IPS-18a (cell line): ENCODE results near the gene DERA.
"Not testable (repeated sequence)": the region's sequence is repeated elsewhere in the genome, so short reads cannot be mapped to it uniquely, and the experiment has no call there.

Experiments
- H3K27ac ChIP-seq: one replicate; pipeline ENCODE4 v1.5.1; 2013; ENCODE audit warnings: low read length
- H3K27me3 ChIP-seq: one replicate; pipeline ENCODE4 v1.6.1; 2013; ENCODE audit warnings: mild to moderate bottlenecking, low read length; ENCODE audit not compliant: control insufficient read depth, insufficient read depth
- H3K36me3 ChIP-seq: one replicate; pipeline ENCODE4 v1.6.1; 2013; ENCODE audit warnings: low read depth, low read length; ENCODE audit not compliant: control insufficient read depth
- H3K4me1 ChIP-seq: one replicate; pipeline ENCODE4 v1.6.1; 2013; ENCODE audit warnings: low read depth, low read length; ENCODE audit not compliant: control insufficient read depth
- H3K4me3 ChIP-seq: one replicate; pipeline ENCODE4 v1.5.1; 2013; ENCODE audit warnings: low read length
- H3K9ac ChIP-seq: one replicate; pipeline ENCODE4 v1.6.1; 2013; ENCODE audit warnings: mild to moderate bottlenecking, low read length, moderate library complexity
- H3K9me3 ChIP-seq: one replicate; pipeline ENCODE4 v1.6.1; 2013; ENCODE audit warnings: low read depth, low read length; ENCODE audit not compliant: control insufficient read depth

DERA gene

DNA sequence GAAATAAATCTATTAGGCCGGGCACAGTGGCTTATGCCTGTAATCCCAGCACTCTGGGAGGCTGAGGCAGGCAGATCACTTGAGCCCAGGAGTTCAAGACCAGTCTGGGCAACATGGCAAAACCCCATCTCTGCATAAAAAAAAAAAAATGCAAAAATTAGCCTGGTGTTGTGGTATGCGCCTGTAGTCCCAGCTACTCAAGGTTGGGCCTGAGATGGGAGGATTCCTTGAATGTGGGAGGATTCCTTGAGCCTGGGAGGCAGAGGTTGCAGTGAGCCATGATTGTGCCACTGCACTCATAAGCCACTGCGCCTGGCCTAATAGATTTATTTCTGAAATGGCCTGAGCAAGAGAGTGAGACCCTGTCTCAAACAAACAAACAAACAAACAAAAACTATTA is 55.9 kb downstream of the DERA start:
- not testable (repeated sequence) for H3K36me3 ChIP-seq, H3K27ac ChIP-seq, H3K27me3 ChIP-seq, H3K9ac ChIP-seq, H3K4me1 ChIP-seq, H3K4me3 ChIP-seq, H3K9me3 ChIP-seq

DNA sequence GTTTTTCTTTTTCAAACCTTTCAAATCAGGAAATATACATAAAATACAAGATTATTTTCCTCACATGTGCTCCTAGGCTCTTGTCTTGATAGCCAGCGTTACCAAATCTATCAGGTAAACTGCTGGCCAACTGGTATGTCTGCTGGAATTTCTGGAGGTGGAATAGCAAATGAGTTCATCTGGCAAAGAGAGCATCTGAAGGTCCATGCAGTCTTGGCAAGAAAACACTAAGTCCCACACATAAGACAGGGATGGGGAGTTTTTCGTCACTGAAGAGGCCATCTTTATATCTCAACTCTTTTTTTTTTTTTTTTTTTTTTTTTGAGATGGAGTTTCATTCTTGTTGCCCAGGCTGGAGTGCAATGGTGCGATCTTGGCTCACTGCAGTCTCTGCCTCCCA is 60.1 kb downstream of the DERA start:
- H3K4me1 ChIP-seq: no peaks in the 10 kb centered on the region
- H3K9me3 ChIP-seq: no peaks in the 10 kb centered on the region
- no peak overlapping the region for H3K4me3 ChIP-seq
- no peak overlapping the region for H3K9ac ChIP-seq
- H3K27me3 ChIP-seq: no peaks in the 10 kb centered on the region
- H3K36me3 ChIP-seq: no peaks in the 10 kb centered on the region
- no peak overlapping the region for H3K27ac ChIP-seq

DNA sequence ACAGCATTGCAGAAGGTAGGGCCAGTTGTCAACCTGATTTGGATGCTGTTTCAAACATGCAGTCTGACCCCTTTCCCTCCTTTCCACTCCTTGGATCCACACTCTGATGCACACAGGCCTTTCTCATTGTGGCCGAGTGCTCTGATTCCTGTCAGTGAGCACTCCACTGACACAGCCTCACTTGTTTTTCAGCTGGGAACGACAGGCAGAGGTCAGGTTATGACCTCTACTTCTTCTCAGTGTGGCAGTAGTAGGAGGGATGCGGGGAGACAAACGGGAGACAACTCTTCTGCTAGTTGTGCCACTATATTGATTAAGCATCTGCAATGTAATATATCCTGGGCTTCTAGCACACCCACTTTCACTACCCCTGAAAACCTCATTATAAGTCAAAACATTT is 61.8 kb downstream of the DERA start:
- Histone ChIP-seq H3K9ac (no peak overlapping the region), H3K4me3 (no peak overlapping the region), H3K27me3 (no peaks in the 10 kb centered on the region), H3K4me1 (no peaks in the 10 kb centered on the region), H3K36me3 (no peaks in the 10 kb centered on the region), H3K27ac (no peak overlapping the region), H3K9me3 (no peaks in the 10 kb centered on the region)

DNA sequence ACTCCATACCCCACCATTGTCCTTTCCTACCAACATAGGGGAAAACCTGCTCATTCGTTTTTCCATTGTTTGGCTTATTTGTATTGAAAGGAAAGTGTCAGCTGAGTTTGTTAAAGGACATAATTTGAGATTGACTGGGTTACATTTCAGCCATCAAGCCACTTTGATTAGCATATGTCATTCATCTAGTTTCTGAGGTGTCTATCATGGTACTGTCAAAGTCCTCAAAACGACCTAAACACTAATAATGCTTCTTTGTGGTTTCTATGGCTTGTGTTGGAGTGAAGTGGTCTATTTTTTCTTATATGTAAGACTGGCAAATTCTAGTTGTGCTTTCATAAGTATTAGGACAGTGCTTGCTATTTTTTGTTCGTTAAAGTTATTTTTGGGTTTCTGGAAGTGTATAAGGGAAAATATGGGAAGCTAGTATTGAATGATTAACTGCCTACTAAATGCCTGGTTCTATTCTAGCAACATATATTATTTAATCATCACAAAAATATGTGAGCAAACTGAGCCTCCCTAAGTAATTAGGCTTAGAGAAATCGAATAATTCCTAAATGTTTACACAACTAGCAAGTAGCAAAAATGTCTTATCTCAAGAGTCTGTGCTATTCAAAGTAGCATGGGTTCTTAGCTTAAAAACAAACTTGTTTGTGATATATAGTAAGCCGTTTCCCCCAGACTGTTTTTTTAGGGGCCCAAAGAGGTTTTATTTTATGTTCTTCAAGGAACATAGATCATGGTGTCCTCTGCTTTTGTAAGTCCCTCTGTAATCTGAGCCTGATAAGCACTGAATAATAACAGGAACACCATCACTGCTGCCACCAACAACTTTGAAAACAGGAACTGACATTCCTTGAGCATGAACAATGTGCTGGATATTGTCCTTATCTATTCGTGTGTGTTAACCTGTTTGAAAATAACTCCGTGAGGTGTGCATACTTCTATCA is 67.1 kb downstream of the DERA start:
- Histone ChIP-seq H3K9ac (no peak overlapping the region), H3K9me3 (no peaks in the 10 kb centered on the region), H3K36me3 (no peaks in the 10 kb centered on the region), H3K27me3 (no peaks in the 10 kb centered on the region), H3K4me3 (no peak overlapping the region), H3K27ac (no peak overlapping the region), H3K4me1 (peaks cover 11% of the 10 kb centered on the region)

DNA sequence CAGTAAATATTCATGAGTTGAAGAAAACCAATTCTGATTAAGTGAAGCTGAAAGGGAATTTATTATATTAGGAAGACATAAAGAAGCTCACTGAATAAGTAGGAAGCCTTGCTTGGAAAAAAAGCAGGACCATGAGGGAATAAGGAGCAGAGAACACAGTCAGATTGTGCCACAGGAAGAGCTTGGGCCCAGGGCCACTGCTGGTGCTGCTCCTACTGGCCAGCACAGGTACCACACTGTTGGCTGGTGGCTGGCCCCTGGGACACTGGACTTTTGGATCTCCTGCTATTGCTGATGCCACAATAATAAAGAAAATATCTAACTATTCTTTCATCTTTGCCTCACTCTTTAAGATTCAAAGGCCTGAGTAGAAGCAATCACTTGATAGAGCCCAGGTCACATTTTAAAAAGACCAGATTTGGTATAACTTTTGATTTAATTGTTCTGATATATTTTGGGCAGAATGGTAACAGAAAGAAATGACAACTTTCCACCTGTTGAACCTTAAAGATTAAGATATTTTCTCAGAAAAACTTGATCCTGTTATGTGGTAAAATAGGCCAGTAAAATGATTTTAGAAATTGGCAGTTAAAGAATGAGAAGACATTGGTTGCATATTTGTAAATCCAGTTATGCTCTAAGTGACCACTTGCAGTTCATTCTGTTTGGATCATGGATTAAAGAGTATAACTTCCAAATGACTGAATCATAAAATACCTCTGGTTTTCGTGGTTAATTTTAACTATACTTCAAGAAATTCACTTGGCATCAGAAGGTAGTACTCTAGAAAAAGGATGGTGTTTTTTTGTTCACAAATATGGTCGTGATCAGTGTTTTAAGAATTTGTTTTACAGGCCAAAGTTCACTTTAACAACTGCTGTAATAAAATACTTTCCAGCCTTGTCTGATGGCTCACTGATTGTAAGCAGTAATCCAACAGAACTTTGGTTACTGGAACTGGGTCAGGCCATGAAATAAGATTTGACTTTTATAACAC is 68.3 kb downstream of the DERA start:
- Histone ChIP-seq H3K9me3 (no peaks in the 10 kb centered on the region), H3K4me3 (no peak overlapping the region), H3K36me3 (no peaks in the 10 kb centered on the region), H3K4me1 (peaks cover 11% of the 10 kb centered on the region), H3K27ac (no peak overlapping the region), H3K27me3 (no peaks in the 10 kb centered on the region), H3K9ac (no peak overlapping the region)

DNA sequence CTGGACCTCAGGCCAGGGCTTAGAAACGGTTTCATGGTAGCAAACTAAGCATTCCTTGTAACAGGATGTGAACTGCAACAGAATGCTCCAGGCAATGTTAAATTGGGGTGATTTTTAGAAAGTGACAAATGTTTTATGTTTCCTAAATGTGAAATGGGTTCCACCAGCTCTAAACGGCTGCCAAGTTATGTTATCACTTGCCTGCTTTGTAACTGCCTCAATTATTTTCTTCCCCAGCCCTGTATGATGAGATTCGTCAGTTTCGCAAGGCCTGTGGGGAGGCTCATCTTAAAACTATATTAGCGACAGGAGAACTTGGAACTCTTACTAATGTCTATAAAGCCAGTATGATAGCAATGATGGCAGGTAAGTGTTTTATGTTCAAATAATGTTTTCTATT is 70.9 kb downstream of the DERA start:
- H3K27ac ChIP-seq: no peak overlapping the region
- peaks cover 11% of the 10 kb centered on the region for H3K4me1 ChIP-seq
- no peaks in the 10 kb centered on the region for H3K27me3 ChIP-seq
- H3K9ac ChIP-seq: no peak overlapping the region
- no peaks in the 10 kb centered on the region for H3K36me3 ChIP-seq
- H3K9me3 ChIP-seq: no peaks in the 10 kb centered on the region
- H3K4me3 ChIP-seq: no peak overlapping the region

DNA sequence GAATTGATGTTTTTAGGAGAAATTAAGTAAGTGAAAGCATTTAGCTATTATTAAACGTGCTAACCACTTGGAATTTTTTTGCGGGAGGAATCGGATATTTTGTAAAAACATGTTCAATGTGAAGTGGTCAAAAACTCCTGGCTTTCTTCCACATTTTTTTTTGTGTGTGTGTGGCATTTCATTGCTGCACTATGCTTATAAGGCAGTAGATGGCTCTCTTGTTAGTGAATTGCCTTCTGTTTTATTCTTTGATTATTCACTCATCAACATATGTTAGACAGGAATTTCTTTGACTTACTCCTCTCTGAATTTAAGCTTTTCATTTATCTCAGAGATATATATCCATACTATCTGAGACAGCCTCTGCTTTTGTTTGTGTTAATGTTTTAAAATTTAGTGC is 71.3 kb downstream of the DERA start:
- Histone ChIP-seq H3K27ac (no peak overlapping the region), H3K9me3 (no peaks in the 10 kb centered on the region), H3K4me3 (no peak overlapping the region), H3K4me1 (peaks cover 11% of the 10 kb centered on the region), H3K9ac (no peak overlapping the region), H3K36me3 (no peaks in the 10 kb centered on the region), H3K27me3 (no peaks in the 10 kb centered on the region)

DNA sequence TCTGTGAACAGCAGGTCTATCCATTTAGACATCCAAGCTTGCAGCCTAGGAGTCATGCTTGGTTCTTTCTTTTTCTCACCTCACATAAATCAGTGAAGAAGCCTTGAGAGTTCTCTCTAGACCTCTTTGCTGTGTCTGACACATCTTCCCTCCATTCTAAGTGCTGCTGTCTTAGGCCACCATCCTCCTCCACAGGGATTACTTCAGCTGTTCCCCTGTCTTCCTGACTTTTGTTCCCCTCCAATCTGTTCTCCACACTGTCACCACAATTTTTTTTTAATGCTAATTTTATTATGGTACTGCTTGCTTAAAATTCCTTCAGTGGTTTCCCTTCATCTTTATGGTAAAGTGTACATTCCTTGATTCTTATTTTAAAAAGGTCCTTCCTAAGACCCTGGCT is 71.8 kb downstream of the DERA start:
- Histone ChIP-seq H3K9me3 (no peaks in the 10 kb centered on the region), H3K27ac (no peak overlapping the region), H3K9ac (no peak overlapping the region), H3K36me3 (no peaks in the 10 kb centered on the region), H3K27me3 (no peaks in the 10 kb centered on the region), H3K4me3 (no peak overlapping the region), H3K4me1 (peaks cover 11% of the 10 kb centered on the region)

DNA sequence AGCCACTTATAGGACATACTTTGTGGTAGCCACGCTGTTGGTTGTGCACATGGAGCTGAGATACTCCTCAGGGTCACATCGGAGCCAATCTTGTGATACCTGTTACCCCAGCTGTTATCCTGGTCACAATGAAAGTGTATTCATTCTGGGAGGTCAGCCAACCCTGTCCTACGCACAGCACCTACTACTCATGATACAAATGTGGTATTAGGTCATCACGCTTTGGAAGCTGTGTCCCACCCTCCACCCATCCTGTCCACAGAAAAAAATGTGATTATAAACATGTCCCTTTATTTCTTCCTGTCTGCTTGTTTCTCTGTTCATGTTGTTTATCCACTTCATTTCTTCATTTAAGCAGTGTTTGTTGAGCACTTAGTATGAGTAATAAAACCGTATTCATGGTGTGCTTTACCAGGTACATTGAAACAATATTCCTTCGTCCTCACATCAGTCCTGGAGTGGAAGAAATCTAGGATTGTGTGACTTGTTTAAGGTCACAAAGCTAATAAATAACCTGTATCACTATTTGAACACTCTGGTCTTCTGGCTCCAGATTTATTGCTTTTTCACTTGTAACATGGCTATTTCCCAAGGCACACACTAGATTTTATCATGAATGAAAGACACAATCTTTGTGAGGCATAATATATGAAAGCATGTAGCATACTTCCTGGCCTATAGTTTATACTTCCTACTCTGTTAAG is 73.1 kb downstream of the DERA start:
- H3K27ac ChIP-seq: no peak overlapping the region
- H3K9ac ChIP-seq: no peak overlapping the region
- no peaks in the 10 kb centered on the region for H3K9me3 ChIP-seq
- H3K4me1 ChIP-seq: peaks cover 11% of the 10 kb centered on the region
- H3K27me3 ChIP-seq: no peaks in the 10 kb centered on the region
- H3K36me3 ChIP-seq: no peaks in the 10 kb centered on the region
- H3K4me3 ChIP-seq: no peak overlapping the region

DNA sequence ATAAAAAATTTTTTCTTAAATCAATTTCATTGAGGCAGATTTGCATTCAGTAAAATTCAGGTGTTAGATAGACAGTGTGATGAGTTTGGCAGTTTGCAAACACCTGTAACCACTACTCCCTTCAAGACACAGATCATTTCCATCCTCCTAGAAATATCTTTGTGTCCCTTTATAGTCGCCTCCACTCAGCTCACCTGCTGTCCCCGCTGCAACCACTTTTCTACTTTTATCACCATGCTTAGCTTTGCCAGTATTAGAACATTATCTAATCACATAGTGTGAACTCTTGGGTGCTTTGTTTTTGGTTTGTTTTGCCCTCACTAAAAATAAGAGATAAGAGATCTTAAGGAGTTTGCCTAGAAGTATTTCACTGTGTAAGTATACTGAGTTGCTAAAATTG is 73.8 kb downstream of the DERA start:
- no peak overlapping the region for H3K9ac ChIP-seq
- no peaks in the 10 kb centered on the region for H3K27me3 ChIP-seq
- H3K36me3 ChIP-seq: no peaks in the 10 kb centered on the region
- H3K4me3 ChIP-seq: no peak overlapping the region
- no peaks in the 10 kb centered on the region for H3K9me3 ChIP-seq
- peaks cover 11% of the 10 kb centered on the region for H3K4me1 ChIP-seq
- H3K27ac ChIP-seq: no peak overlapping the region

DNA sequence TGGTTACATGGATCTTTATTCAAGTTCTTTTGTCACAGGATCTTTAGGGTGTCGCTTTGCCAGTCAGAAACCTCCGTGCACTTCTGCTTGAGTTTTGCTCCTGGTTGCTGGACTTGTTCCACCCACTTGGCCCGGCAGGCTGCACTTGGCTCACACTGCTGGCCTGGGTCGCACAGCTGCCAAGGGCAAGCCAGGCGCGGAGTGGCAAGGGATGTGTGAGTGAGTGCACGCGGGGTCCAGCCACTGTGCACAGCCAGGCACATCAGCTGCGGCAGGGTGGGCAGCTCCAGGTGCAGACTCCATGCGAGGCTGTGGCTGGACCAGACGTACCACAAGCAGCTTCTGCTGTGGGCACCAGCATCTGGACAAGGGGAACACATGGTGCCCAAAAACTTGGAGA is 76.6 kb downstream of the DERA start:
- Histone ChIP-seq H3K27ac (no peak overlapping the region), H3K9me3 (no peaks in the 10 kb centered on the region), H3K36me3 (no peaks in the 10 kb centered on the region), H3K27me3 (no peaks in the 10 kb centered on the region), H3K9ac (no peak overlapping the region), H3K4me1 (peaks cover 5% of the 10 kb centered on the region), H3K4me3 (no peak overlapping the region)
